ENCODE measurements around the gene COL13A1. TPM values are rescaled to one million over a fixed set of nuclear protein-coding genes. Genes with fewer than 3 reads are reported as not detected.

The COL13A1 gene
- total RNA-seq, 1 donor from 2014 or later = 9.5 TPM

- no peak overlapping the region for H3K4me3 Mint-ChIP-seq
- no peaks in the 10 kb centered on the region for H3K27me3 Mint-ChIP-seq (ENCODE audit: low read depth)
These were observed 171.3 kb downstream of the COL13A1 start for GRCh38 chr10:69972981-69973397.

GRCh38 chr10:69973678-69974077 is 172.0 kb downstream of the COL13A1 start:
- Mint-ChIP-seq H3K36me3 (ENCODE audit: low read depth) (peaks cover 9% of the 10 kb centered on the region), H3K4me1 (peaks cover 26% of the 10 kb centered on the region), H3K9me3 (peaks cover 4% of the 10 kb centered on the region), H3K27ac (ENCODE audit: unreplicated experiment) (no peak overlapping the region), H3K27me3 (ENCODE audit: low read depth) (no peaks in the 10 kb centered on the region), H3K4me3 (no peak overlapping the region)
- no peak for TF ChIP-seq CTCF (conservative IDR thresholded peaks at IDR 0.05)
- DNase-seq (ENCODE audit: low read depth, low spot score) = no peak

More at GRCh38 chr10:69972981-69973397, 171.3 kb downstream of the COL13A1 start:
- Mint-ChIP-seq H3K27ac (ENCODE audit: unreplicated experiment) (no peak overlapping the region), H3K4me1 (peaks cover 26% of the 10 kb centered on the region), H3K36me3 (ENCODE audit: low read depth) (peaks cover 6% of the 10 kb centered on the region), H3K9me3 (peaks cover 2% of the 10 kb centered on the region)
- no peak for TF ChIP-seq CTCF (conservative IDR thresholded peaks at IDR 0.05)
- DNase-seq (ENCODE audit: low read depth, low spot score) = no peak

GRCh38 chr10:69974551-69975155 is 172.9 kb downstream of the COL13A1 start:
- peak overlapping the region; percentile 29 for H3K4me3 Mint-ChIP-seq
- peaks cover 26% of the 10 kb centered on the region for H3K4me1 Mint-ChIP-seq
- H3K36me3 Mint-ChIP-seq (ENCODE audit: low read depth) = peaks cover 9% of the 10 kb centered on the region
- peak; percentile 22 for DNase-seq (ENCODE audit: low read depth, low spot score)
- no peak for TF ChIP-seq CTCF (conservative IDR thresholded peaks at IDR 0.05)
- no peaks in the 10 kb centered on the region for H3K27me3 Mint-ChIP-seq (ENCODE audit: low read depth)
- H3K27ac Mint-ChIP-seq (ENCODE audit: unreplicated experiment) = no peak overlapping the region
- H3K9me3 Mint-ChIP-seq = peaks cover 4% of the 10 kb centered on the region

- Mint-ChIP-seq H3K4me3 (no peak overlapping the region), H3K9me3 (peaks cover 15% of the 10 kb centered on the region), H3K27me3 (ENCODE audit: low read depth) (no peaks in the 10 kb centered on the region), H3K36me3 (ENCODE audit: low read depth) (peaks cover 9% of the 10 kb centered on the region), H3K27ac (ENCODE audit: unreplicated experiment) (no peak overlapping the region), H3K4me1 (peaks cover 26% of the 10 kb centered on the region)
- no peak for DNase-seq (ENCODE audit: low read depth, low spot score)
- no peak for TF ChIP-seq CTCF (conservative IDR thresholded peaks at IDR 0.05)
These were observed 175.3 kb downstream of the COL13A1 start for GRCh38 chr10:69976795-69977546.

GRCh38 chr10:69979174-69979573 is 177.5 kb downstream of the COL13A1 start:
- H3K27me3 Mint-ChIP-seq (ENCODE audit: low read depth) = peaks cover 10% of the 10 kb centered on the region

More at GRCh38 chr10:69979174-69979573, 177.5 kb downstream of the COL13A1 start:
- no peak for TF ChIP-seq CTCF (conservative IDR thresholded peaks at IDR 0.05)
- H3K4me1 Mint-ChIP-seq = peaks cover 17% of the 10 kb centered on the region
- peaks cover 9% of the 10 kb centered on the region for H3K36me3 Mint-ChIP-seq (ENCODE audit: low read depth)
- H3K4me3 Mint-ChIP-seq = no peak overlapping the region
- DNase-seq (ENCODE audit: low read depth, low spot score) = no peak
- peaks cover 15% of the 10 kb centered on the region for H3K9me3 Mint-ChIP-seq
- H3K27ac Mint-ChIP-seq (ENCODE audit: unreplicated experiment) = no peak overlapping the region

All from neural crest cell (in vitro differentiated cells).